KMS-11 (cell line): Measurements from ENCODE around the gene IQCM.

ENCODE experiments used
- H2AFZ ChIP-seq: fragments of 200-600 bp; sonication (generic); 2 replicates; pipeline ENCODE4 v1.6.1; 2016; ENCODE audit warnings: antibody characterized with exemption, mixed run types, low read depth
- H3K27ac ChIP-seq: fragments of 200-600 bp; sonication (generic); 2 replicates; pipeline ENCODE4 v1.6.1; 2016; ENCODE audit warnings: mild to moderate bottlenecking, mixed run types
- H3K27me3 ChIP-seq: fragments of 200-600 bp; sonication (generic); 2 replicates; pipeline ENCODE4 v1.6.1; 2017; ENCODE audit warnings: mild to moderate bottlenecking, low read depth, mixed run types, moderate library complexity; ENCODE audit not compliant: insufficient read depth
- H3K36me3 ChIP-seq: fragments of 200-600 bp; sonication (generic); 2 replicates; pipeline ENCODE4 v1.6.1; 2017; ENCODE audit warnings: mild to moderate bottlenecking, mixed run types; ENCODE audit not compliant: insufficient read depth
- H3K4me1 ChIP-seq: fragments of 200-600 bp; sonication (generic); 2 replicates; pipeline ENCODE4 v1.6.1; 2016; ENCODE audit warnings: mild to moderate bottlenecking, low read depth, mixed run types; ENCODE audit not compliant: poor library complexity, severe bottlenecking
- H3K4me2 ChIP-seq: fragments of 200-600 bp; sonication (generic); 2 replicates; pipeline ENCODE4 v1.7.0; 2016; ENCODE audit warnings: mild to moderate bottlenecking, mixed run types
- H3K4me3 ChIP-seq: fragments of 200-600 bp; sonication (generic); IDR thresholded peaks from 2 replicates; pipeline ENCODE4 v1.6.1; 2017; ENCODE audit warnings: low read depth, low read length, mixed read lengths; ENCODE audit not compliant: insufficient read depth
- H3K79me2 ChIP-seq: fragments of 200-600 bp; sonication (generic); 2 replicates; pipeline ENCODE4 v1.6.1; 2016; ENCODE audit warnings: low read depth, mixed run types; ENCODE audit not compliant: insufficient read depth
- H3K9ac ChIP-seq: fragments of 200-600 bp; sonication (generic); 2 replicates; pipeline ENCODE4 v1.6.1; 2016; ENCODE audit warnings: mild to moderate bottlenecking, mixed run types
- H4K20me1 ChIP-seq: fragments of 200-600 bp; sonication (generic); 2 replicates; pipeline ENCODE4 v1.6.1; 2016; ENCODE audit warnings: mild to moderate bottlenecking, mixed run types; ENCODE audit not compliant: insufficient read depth
- TF ChIP-seq, protein P1 (sequence below): fragments of 200-600 bp; sonication (generic); conservative IDR thresholded peaks from 2 replicates; pipeline ENCODE4 v1.6.1; 2017; ENCODE audit warnings: low read depth, mild to moderate bottlenecking, antibody characterized with exemption, low read length, moderate library complexity, mixed read lengths

IQCM gene

DNA sequence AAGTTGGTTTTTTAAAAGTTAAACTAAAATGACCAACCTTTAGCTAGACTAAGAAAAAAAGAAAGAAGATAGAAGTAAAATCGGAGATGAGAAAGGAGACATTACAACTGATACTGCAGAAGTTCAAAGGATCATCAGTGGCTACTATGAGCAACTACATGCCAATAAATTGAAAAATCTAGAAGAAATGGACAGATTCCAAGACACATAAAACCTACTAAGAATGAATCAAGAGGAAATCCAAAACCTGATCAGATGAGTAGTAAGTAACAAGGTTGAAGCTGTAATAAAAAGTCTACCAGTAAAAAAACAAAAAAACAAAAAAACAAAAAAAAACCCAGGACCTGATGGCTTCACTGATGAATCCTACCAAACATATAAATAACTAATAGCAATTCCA lies 16.1 kb downstream of the IQCM start:
- Histone ChIP-seq H3K36me3 (no peaks in the 10 kb centered on the region), H3K4me1 (no peaks in the 10 kb centered on the region), H3K4me3 (no peak overlapping the region)

DNA sequence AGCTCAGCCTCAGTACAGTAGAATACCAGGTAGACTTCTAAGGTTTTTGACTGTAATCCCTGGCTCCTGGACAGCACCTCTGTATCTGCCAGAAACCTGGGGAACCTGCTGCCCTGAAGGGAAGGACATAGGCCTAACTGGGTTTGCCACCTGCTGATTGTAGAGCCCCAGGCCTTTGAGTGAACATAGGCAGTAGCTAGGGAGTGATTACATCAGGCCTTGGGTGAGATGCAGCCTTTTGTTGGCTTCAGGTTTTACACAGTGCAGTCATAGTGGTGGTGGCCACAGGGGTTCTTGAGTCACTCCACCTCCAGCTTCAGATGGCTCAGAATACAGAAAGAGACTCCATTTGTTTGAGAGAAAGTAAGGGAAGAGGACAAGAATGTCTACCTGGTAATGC lies 19.3 kb downstream of the IQCM start:
- no peak overlapping the region for H3K9ac ChIP-seq
- H3K4me2 ChIP-seq = no peak overlapping the region
- H3K27ac ChIP-seq = no peak overlapping the region
- TF ChIP-seq, protein P1, sequence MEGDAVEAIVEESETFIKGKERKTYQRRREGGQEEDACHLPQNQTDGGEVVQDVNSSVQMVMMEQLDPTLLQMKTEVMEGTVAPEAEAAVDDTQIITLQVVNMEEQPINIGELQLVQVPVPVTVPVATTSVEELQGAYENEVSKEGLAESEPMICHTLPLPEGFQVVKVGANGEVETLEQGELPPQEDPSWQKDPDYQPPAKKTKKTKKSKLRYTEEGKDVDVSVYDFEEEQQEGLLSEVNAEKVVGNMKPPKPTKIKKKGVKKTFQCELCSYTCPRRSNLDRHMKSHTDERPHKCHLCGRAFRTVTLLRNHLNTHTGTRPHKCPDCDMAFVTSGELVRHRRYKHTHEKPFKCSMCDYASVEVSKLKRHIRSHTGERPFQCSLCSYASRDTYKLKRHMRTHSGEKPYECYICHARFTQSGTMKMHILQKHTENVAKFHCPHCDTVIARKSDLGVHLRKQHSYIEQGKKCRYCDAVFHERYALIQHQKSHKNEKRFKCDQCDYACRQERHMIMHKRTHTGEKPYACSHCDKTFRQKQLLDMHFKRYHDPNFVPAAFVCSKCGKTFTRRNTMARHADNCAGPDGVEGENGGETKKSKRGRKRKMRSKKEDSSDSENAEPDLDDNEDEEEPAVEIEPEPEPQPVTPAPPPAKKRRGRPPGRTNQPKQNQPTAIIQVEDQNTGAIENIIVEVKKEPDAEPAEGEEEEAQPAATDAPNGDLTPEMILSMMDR = no peak
- H3K79me2 ChIP-seq = no peaks in the 10 kb centered on the region
- no peaks in the 10 kb centered on the region for H3K27me3 ChIP-seq
- no peaks in the 10 kb centered on the region for H4K20me1 ChIP-seq
- H2AFZ ChIP-seq = no peak overlapping the region
- no peaks in the 10 kb centered on the region for H3K36me3 ChIP-seq
- no peaks in the 10 kb centered on the region for H3K4me1 ChIP-seq
- no peak overlapping the region for H3K4me3 ChIP-seq

More for the DNA sequence above, 16.1 kb downstream of the IQCM start:
- H3K27me3 ChIP-seq = no peaks in the 10 kb centered on the region
- no peak overlapping the region for H3K4me2 ChIP-seq
- TF ChIP-seq, protein P1 = no peak
- H2AFZ ChIP-seq = no peak overlapping the region
- H3K79me2 ChIP-seq = no peaks in the 10 kb centered on the region
- H4K20me1 ChIP-seq = no peaks in the 10 kb centered on the region
- H3K9ac ChIP-seq = no peak overlapping the region
- H3K27ac ChIP-seq = no peak overlapping the region

DNA sequence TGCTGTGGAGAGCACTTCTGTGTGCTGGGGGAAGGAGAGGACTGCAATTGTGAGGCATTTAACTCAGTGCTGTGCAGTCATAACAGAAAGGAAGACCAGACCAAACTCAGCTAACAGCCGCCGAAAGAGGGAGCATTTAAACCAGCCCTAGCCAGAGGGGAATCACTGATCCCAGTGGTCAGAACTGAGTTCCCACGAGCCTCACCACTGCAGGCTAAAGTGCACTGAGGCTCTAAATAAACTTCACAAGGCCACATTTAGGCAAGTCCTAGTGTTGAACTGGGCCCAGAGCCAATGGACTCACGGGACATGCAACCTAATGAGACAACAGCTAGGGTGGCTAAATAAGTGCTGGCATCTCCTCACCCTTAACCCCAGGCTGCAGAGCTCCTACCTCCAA lies 20.4 kb downstream of the IQCM start:
- Histone ChIP-seq H4K20me1 (no peaks in the 10 kb centered on the region), H3K36me3 (no peaks in the 10 kb centered on the region; the same call in 1 of the 2 replicates), H3K27ac (no peak overlapping the region), H3K4me1 (no peaks in the 10 kb centered on the region), H3K27me3 (no peaks in the 10 kb centered on the region), H3K79me2 (no peaks in the 10 kb centered on the region), H3K4me3 (no peak overlapping the region), H2AFZ (no peak overlapping the region), H3K4me2 (no peak overlapping the region), H3K9ac (no peak overlapping the region)
- TF ChIP-seq, protein P1 = no peak

DNA sequence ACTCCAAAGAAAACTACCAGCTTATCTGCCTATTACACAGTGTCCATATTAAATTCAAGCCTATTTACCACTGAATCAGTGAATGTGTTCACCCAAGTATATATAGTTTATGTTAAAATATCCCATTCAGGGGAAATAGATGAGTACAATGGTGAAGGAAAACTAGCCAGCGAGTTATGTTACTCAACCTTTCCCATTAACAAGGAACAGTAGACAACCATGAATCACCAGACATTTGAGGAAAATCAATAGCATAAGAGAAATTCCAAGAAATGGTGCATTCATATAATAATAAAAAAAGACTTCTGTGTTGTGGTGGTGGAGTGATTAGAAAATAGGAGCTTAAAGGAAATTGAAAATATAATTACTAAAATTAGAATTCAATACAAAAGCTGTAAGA lies 21.3 kb downstream of the IQCM start:
- Histone ChIP-seq H3K36me3 (no peaks in the 10 kb centered on the region; the same call in 1 of the 2 replicates), H3K4me3 (no peak overlapping the region), H3K9ac (no peak overlapping the region), H3K27me3 (no peaks in the 10 kb centered on the region), H4K20me1 (no peaks in the 10 kb centered on the region), H2AFZ (no peak overlapping the region), H3K27ac (no peak overlapping the region), H3K79me2 (no peaks in the 10 kb centered on the region), H3K4me2 (no peak overlapping the region), H3K4me1 (no peaks in the 10 kb centered on the region)
- TF ChIP-seq, protein P1 = no peak
